ENCODE measurements around the gene CDSN. TPM values are rescaled to one million over a fixed set of nuclear protein-coding genes. Genes with fewer than 3 reads are reported as not detected.

CDSN gene
- total RNA-seq, 1 donor from 2014 or later, result not detected

GRCh38 chr6:31131595-31131994, 11.3 kb upstream of the CDSN start:
- Mint-ChIP-seq H3K9me3 (no peaks in the 10 kb centered on the region), H3K27me3 (peaks cover 21% of the 10 kb centered on the region), H3K36me3 (no peaks in the 10 kb centered on the region), H3K4me3 (no peak overlapping the region), H3K4me1 (ENCODE audit: unreplicated experiment) (peaks cover 5% of the 10 kb centered on the region), H3K27ac (no peak overlapping the region)
- no peak for TF ChIP-seq CTCF (conservative IDR thresholded peaks at IDR 0.05)
- no peak for DNase-seq (ENCODE audit: extremely low spot score, unreplicated experiment)

- H3K4me3 Mint-ChIP-seq, result no peak overlapping the region
- TF ChIP-seq CTCF (conservative IDR thresholded peaks at IDR 0.05), result no peak
- no peak for DNase-seq (ENCODE audit: extremely low spot score, unreplicated experiment)
- H3K27ac Mint-ChIP-seq, result no peak overlapping the region
- H3K9me3 Mint-ChIP-seq, result no peaks in the 10 kb centered on the region
- H3K4me1 Mint-ChIP-seq (ENCODE audit: unreplicated experiment), result peaks cover 5% of the 10 kb centered on the region
- no peaks in the 10 kb centered on the region for H3K36me3 Mint-ChIP-seq
- H3K27me3 Mint-ChIP-seq, result peaks cover 23% of the 10 kb centered on the region
These were observed 10.5 kb upstream of the CDSN start for GRCh38 chr6:31130751-31131150.

GRCh38 chr6:31129130-31129529, 8.9 kb upstream of the CDSN start:
- Mint-ChIP-seq H3K4me1 (ENCODE audit: unreplicated experiment) (peaks cover 5% of the 10 kb centered on the region), H3K36me3 (no peaks in the 10 kb centered on the region), H3K9me3 (no peaks in the 10 kb centered on the region), H3K27ac (no peak overlapping the region), H3K4me3 (no peak overlapping the region), H3K27me3 (peaks cover 23% of the 10 kb centered on the region)
- no peak for TF ChIP-seq CTCF (conservative IDR thresholded peaks at IDR 0.05)
- no peak for DNase-seq (ENCODE audit: extremely low spot score, unreplicated experiment)

GRCh38 chr6:31128093-31128676, 7.9 kb upstream of the CDSN start:
- Mint-ChIP-seq H3K4me3 (no peak overlapping the region), H3K4me1 (ENCODE audit: unreplicated experiment) (peaks cover 5% of the 10 kb centered on the region), H3K27me3 (peaks cover 31% of the 10 kb centered on the region), H3K27ac (peak overlapping the region; percentile 52), H3K9me3 (no peaks in the 10 kb centered on the region), H3K36me3 (no peaks in the 10 kb centered on the region)
- DNase-seq (ENCODE audit: extremely low spot score, unreplicated experiment), result no peak
- TF ChIP-seq CTCF (conservative IDR thresholded peaks at IDR 0.05), result peak; percentile 88

- no peak for DNase-seq (ENCODE audit: extremely low spot score, unreplicated experiment)
- Mint-ChIP-seq H3K36me3 (no peaks in the 10 kb centered on the region), H3K9me3 (no peaks in the 10 kb centered on the region), H3K27me3 (peaks cover 36% of the 10 kb centered on the region), H3K27ac (no peak overlapping the region), H3K4me1 (ENCODE audit: unreplicated experiment) (peaks cover 5% of the 10 kb centered on the region), H3K4me3 (no peak overlapping the region)
- no peak for TF ChIP-seq CTCF (conservative IDR thresholded peaks at IDR 0.05)
These were observed 6.3 kb upstream of the CDSN start for GRCh38 chr6:31126396-31127175.
